Measurements from ENCODE around the gene IL11RA. TPM values are rescaled to one million over a fixed set of nuclear protein-coding genes. Genes with fewer than 3 reads are reported as not detected.

Gene IL11RA
- total and polyA plus RNA-seq, 2 of the 8 experiments (the other 6 are each of a cell fraction or from before 2014, with no cell fraction given) = 5.5 to 9.1 TPM

DNA sequence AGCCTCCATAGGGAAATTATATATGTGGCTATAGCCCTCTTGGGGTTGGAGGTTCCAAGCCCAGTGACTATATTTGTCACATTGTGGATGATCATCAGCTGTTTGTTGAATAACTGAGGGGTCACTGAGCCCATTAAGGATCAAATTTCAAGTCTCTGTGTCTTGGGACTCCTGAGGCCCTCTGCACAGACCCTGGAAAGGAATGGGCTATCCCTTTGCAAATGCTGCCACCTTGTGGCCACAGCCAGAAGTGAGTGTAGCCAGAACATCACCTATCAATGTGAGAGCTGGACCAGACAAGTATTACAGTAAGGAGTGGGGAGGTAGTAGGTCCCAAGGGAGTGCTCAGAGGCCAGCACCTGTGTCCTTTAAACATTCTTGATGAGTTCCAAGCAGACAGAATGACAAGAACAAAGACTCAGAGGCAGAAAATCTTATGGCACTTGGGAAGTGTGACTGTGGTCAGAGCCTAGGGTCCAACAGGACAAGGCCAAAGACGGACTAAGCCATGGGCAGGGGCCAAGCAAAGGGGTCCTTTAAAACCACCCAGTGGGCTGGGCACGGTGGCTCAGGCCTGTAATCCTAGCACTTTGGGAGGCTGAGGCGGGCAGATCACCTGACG, 48.3 kb upstream of the IL11RA start (continued):
- no peak for TF ChIP-seq KDM4A (IDR thresholded peaks at IDR 0.05; ENCODE audit: low read depth, low read length, severe bottlenecking)

Data from H1 (cell line).